ENCODE results near the gene TCN2.

The TCN2 gene

DNA sequence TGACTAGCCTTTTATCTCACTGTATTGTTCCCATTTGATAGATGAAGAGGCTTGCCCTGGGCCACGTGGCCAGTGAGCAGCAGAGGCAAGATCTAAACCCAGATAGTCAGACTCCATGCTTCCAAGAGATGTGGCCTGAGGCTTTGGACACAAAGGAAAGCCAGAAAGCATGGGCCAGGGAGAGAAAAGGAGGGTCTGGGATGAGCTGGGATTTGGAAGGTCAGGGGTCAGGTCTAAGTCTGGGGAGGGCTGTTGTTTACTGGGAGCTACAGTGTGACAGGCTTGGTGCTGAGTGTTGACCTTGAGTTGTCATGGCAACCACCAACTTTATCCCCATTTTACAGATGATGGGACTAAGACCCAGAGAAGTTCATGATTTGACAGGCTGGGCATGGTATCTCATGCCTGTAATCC, 30.7 kb downstream of the TCN2 start:
- Histone ChIP-seq H3K27me3 (ENCODE audit: insufficient read depth, poor library complexity, severe bottlenecking) (peaks cover 3% of the 10 kb centered on the region), H3K27ac (replicated peaks) (no peak overlapping the region), H3K4me3 (replicated peaks; ENCODE audit: insufficient read depth, low read length) (no peak overlapping the region)
- no peak for DNase-seq (ENCODE audit: low read depth in 1 of 2, low spot score in 1 of 2)
- TF ChIP-seq, protein P1, sequence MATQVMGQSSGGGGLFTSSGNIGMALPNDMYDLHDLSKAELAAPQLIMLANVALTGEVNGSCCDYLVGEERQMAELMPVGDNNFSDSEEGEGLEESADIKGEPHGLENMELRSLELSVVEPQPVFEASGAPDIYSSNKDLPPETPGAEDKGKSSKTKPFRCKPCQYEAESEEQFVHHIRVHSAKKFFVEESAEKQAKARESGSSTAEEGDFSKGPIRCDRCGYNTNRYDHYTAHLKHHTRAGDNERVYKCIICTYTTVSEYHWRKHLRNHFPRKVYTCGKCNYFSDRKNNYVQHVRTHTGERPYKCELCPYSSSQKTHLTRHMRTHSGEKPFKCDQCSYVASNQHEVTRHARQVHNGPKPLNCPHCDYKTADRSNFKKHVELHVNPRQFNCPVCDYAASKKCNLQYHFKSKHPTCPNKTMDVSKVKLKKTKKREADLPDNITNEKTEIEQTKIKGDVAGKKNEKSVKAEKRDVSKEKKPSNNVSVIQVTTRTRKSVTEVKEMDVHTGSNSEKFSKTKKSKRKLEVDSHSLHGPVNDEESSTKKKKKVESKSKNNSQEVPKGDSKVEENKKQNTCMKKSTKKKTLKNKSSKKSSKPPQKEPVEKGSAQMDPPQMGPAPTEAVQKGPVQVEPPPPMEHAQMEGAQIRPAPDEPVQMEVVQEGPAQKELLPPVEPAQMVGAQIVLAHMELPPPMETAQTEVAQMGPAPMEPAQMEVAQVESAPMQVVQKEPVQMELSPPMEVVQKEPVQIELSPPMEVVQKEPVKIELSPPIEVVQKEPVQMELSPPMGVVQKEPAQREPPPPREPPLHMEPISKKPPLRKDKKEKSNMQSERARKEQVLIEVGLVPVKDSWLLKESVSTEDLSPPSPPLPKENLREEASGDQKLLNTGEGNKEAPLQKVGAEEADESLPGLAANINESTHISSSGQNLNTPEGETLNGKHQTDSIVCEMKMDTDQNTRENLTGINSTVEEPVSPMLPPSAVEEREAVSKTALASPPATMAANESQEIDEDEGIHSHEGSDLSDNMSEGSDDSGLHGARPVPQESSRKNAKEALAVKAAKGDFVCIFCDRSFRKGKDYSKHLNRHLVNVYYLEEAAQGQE (IDR thresholded peaks at IDR 0.05; ENCODE audit: insufficient replicate concordance, low read depth), result no peak
- TF ChIP-seq, protein P2, sequence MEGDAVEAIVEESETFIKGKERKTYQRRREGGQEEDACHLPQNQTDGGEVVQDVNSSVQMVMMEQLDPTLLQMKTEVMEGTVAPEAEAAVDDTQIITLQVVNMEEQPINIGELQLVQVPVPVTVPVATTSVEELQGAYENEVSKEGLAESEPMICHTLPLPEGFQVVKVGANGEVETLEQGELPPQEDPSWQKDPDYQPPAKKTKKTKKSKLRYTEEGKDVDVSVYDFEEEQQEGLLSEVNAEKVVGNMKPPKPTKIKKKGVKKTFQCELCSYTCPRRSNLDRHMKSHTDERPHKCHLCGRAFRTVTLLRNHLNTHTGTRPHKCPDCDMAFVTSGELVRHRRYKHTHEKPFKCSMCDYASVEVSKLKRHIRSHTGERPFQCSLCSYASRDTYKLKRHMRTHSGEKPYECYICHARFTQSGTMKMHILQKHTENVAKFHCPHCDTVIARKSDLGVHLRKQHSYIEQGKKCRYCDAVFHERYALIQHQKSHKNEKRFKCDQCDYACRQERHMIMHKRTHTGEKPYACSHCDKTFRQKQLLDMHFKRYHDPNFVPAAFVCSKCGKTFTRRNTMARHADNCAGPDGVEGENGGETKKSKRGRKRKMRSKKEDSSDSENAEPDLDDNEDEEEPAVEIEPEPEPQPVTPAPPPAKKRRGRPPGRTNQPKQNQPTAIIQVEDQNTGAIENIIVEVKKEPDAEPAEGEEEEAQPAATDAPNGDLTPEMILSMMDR (IDR thresholded peaks at IDR 0.05; ENCODE audit: insufficient read depth, low read length), result no peak
- TF ChIP-seq GABPA (IDR thresholded peaks at IDR 0.05; ENCODE audit: low read depth) (no peak), POLR2AphosphoS5 (IDR thresholded peaks at IDR 0.05; ENCODE audit: low read depth) (no peak), SPI1 (IDR thresholded peaks at IDR 0.05; ENCODE audit: borderline replicate concordance, low read depth) (no peak)

DNA sequence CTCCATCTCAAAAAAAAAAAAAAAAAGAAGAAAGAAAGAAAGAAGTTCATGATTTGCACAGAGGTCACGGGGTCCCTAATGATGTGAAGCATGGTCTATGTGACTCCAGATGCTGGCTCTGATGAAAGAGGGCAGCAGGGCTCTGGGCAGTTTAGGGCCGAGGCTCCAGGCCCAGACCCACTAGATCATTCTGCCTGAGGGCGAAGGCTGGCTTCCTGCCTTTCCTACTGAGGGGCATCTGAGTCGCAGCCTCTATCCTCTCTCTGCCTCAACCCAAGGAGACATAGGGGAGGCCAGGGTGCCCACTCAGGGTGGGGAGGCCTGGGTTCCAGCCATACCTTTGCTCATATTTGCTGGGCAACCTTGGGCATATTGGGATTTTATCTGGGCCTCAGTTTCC, 33.4 kb downstream of the TCN2 start:
- H3K27ac ChIP-seq (replicated peaks), result no peak overlapping the region
- H3K4me3 ChIP-seq (replicated peaks; ENCODE audit: insufficient read depth, low read length), result no peak overlapping the region
- no peaks in the 10 kb centered on the region for H3K27me3 ChIP-seq (ENCODE audit: insufficient read depth, poor library complexity, severe bottlenecking)
- TF ChIP-seq, protein P2 (IDR thresholded peaks at IDR 0.05; ENCODE audit: insufficient read depth, low read length), result no peak
- TF ChIP-seq POLR2AphosphoS5 (IDR thresholded peaks at IDR 0.05; ENCODE audit: low read depth), result no peak
- TF ChIP-seq, protein P1 (IDR thresholded peaks at IDR 0.05; ENCODE audit: insufficient replicate concordance, low read depth), result no peak
- no peak for TF ChIP-seq SPI1 (IDR thresholded peaks at IDR 0.05; ENCODE audit: borderline replicate concordance, low read depth)
- no peak for TF ChIP-seq GABPA (IDR thresholded peaks at IDR 0.05; ENCODE audit: low read depth)
- DNase-seq (ENCODE audit: low read depth in 1 of 2, low spot score in 1 of 2), result no peak

DNA sequence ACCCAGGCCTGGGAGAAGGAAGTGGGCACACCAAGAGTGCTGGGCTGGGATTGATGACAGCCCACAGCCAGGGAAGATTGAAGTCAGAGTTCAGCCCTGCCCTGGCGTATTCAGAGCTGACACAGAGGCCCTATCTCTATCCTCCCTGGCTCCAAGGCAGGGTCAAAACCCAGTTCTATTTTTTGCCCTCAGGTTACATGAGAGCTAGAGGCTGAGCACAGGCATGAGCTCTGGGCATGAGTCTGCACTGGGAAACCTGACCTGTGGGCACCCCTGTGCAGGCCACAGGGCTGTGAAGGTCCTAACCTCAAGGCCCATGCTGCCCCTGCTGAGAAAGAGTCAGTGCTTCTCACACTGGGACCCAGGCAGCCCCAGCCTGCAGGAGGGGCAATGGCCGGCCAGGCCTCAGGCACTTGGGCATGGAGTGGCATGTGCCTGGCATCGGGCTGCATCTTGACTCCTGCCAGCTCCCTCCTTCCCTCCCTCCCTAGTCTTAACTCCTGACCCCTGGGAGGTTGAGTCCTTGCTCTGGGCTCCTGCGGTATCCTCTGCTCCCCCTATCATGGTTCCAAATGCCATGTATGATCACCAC, 34.0 kb downstream of the TCN2 start:
- Histone ChIP-seq H3K4me3 (replicated peaks; ENCODE audit: insufficient read depth, low read length) (no peak overlapping the region), H3K27ac (replicated peaks) (no peak overlapping the region), H3K27me3 (ENCODE audit: insufficient read depth, poor library complexity, severe bottlenecking) (no peaks in the 10 kb centered on the region)
- TF ChIP-seq, protein P1 (IDR thresholded peaks at IDR 0.05; ENCODE audit: insufficient replicate concordance, low read depth), result no peak
- TF ChIP-seq, protein P2 (IDR thresholded peaks at IDR 0.05; ENCODE audit: insufficient read depth, low read length), result no peak
- TF ChIP-seq SPI1 (IDR thresholded peaks at IDR 0.05; ENCODE audit: borderline replicate concordance, low read depth), result no peak
- no peak for TF ChIP-seq POLR2AphosphoS5 (IDR thresholded peaks at IDR 0.05; ENCODE audit: low read depth)
- no peak for DNase-seq (ENCODE audit: low read depth in 1 of 2, low spot score in 1 of 2)
